ENCODE measurements around the gene COPE.
"Not testable (repeated sequence)": the region's sequence is repeated elsewhere in the genome, so short reads cannot be mapped to it uniquely, and the experiment has no call there.

The COPE gene

GRCh38 chr19:18960370-18960769 is 41.2 kb upstream of the COPE start:
- no peaks in the 10 kb centered on the region for H3K36me3 ChIP-seq
- H3K4me1 ChIP-seq (ENCODE audit: control insufficient read depth in 1 of 2, insufficient read depth in 1 of 2, low read depth in 1 of 2, low read length in 1 of 2), result peaks cover 0 to 11% of the 10 kb centered on the region in 2 experiments
- no peak overlapping the region for H3K4me3 ChIP-seq (ENCODE audit: low read depth in 1 of 2, low read length in 1 of 2)
- no peaks in the 10 kb centered on the region for H3K9me3 ChIP-seq
- no peak for TF ChIP-seq CTCF (IDR thresholded peaks at IDR 0.05)
- no peak overlapping the region for H3K27ac ChIP-seq
- no peaks in the 10 kb centered on the region for H3K27me3 ChIP-seq

- Histone ChIP-seq H3K27ac (no peak overlapping the region), H3K4me3 (ENCODE audit: low read depth in 1 of 2, low read length in 1 of 2) (no peak overlapping the region), H3K4me1 (ENCODE audit: control insufficient read depth in 1 of 2, insufficient read depth in 1 of 2, low read depth in 1 of 2, low read length in 1 of 2) (no peaks in the 10 kb centered on the region), H3K27me3 (no peaks in the 10 kb centered on the region), H3K36me3 (no peaks in the 10 kb centered on the region), H3K9me3 (no peaks in the 10 kb centered on the region)
- TF ChIP-seq CTCF (IDR thresholded peaks at IDR 0.05), result no peak
These were observed 35.9 kb upstream of the COPE start for GRCh38 chr19:18955042-18955441.

- no peak for TF ChIP-seq CTCF (IDR thresholded peaks at IDR 0.05)
- no peaks in the 10 kb centered on the region for H3K36me3 ChIP-seq
- no peak overlapping the region for H3K27ac ChIP-seq
- no peaks in the 10 kb centered on the region for H3K4me1 ChIP-seq (ENCODE audit: control insufficient read depth in 1 of 2, insufficient read depth in 1 of 2, low read depth in 1 of 2, low read length in 1 of 2)
- no peak overlapping the region for H3K4me3 ChIP-seq (ENCODE audit: low read depth in 1 of 2, low read length in 1 of 2)
- no peaks in the 10 kb centered on the region for H3K9me3 ChIP-seq
- H3K27me3 ChIP-seq, result no peaks in the 10 kb centered on the region
These were observed 34.9 kb upstream of the COPE start for GRCh38 chr19:18954094-18954493.

GRCh38 chr19:18952364-18953003 is 33.3 kb upstream of the COPE start:
- H3K27me3 ChIP-seq; H3K9me3 ChIP-seq; H3K36me3 ChIP-seq; H3K4me1 ChIP-seq (ENCODE audit: control insufficient read depth in 1 of 2, insufficient read depth in 1 of 2, low read depth in 1 of 2, low read length in 1 of 2); H3K27ac ChIP-seq; H3K4me3 ChIP-seq (ENCODE audit: low read depth in 1 of 2, low read length in 1 of 2): not testable (repeated sequence)

- Histone ChIP-seq H3K36me3 (no peaks in the 10 kb centered on the region), H3K9me3 (no peaks in the 10 kb centered on the region), H3K4me1 (ENCODE audit: control insufficient read depth in 1 of 2, insufficient read depth in 1 of 2, low read depth in 1 of 2, low read length in 1 of 2) (no peaks in the 10 kb centered on the region), H3K27me3 (no peaks in the 10 kb centered on the region), H3K4me3 (ENCODE audit: low read depth in 1 of 2, low read length in 1 of 2) (no peak overlapping the region), H3K27ac (no peak overlapping the region)
- TF ChIP-seq CTCF (IDR thresholded peaks at IDR 0.05), result no peak
These were observed 32.6 kb upstream of the COPE start for GRCh38 chr19:18951721-18952281.

- no peak for TF ChIP-seq CTCF (IDR thresholded peaks at IDR 0.05)
- no peaks in the 10 kb centered on the region for H3K27me3 ChIP-seq
These were observed 30.7 kb upstream of the COPE start for GRCh38 chr19:18949858-18950257.

More at GRCh38 chr19:18949858-18950257, 30.7 kb upstream of the COPE start:
- H3K27ac ChIP-seq, result no peak overlapping the region
- H3K36me3 ChIP-seq, result no peaks in the 10 kb centered on the region
- peaks cover 6 to 8% of the 10 kb centered on the region in 2 experiments for H3K4me1 ChIP-seq (ENCODE audit: control insufficient read depth in 1 of 2, insufficient read depth in 1 of 2, low read depth in 1 of 2, low read length in 1 of 2)
- no peaks in the 10 kb centered on the region for H3K9me3 ChIP-seq
- H3K4me3 ChIP-seq (ENCODE audit: low read depth in 1 of 2, low read length in 1 of 2), result no peak overlapping the region
